RWPE2 (cell line): Measurements from ENCODE around the gene TPRA1.

Experiments used
- ATAC-seq: fragments of 200-7000 bp; cut with Tn5 transposase; 3 replicates; pipeline ENCODE4 v1.9.1; 2021; ENCODE audit warnings: low read depth
- DNase-seq: peaks from one replicate; pipeline ENCODE4 v3.0.0-alpha.2; 2020; ENCODE audit warnings: low spot score
- H3K27ac ChIP-seq: fragments of 450-650 bp; 2 replicates; pipeline ENCODE4 v1.5.1; 2017; ENCODE audit warnings: mild to moderate bottlenecking; ENCODE audit not compliant: poor library complexity, severe bottlenecking
- H3K27me3 ChIP-seq: fragments of 250-450 bp; sonication (Bioruptor Pico); 2 replicates; pipeline ENCODE4 v1.5.1; 2021; ENCODE audit warnings: mild to moderate bottlenecking, moderate library complexity; ENCODE audit not compliant: insufficient read depth, poor library complexity, severe bottlenecking
- H3K36me3 ChIP-seq: fragments of 250-450 bp; sonication (Bioruptor Pico); 2 replicates; pipeline ENCODE4 v1.5.1; 2020; ENCODE audit warnings: low read depth, mild to moderate bottlenecking, moderate library complexity
- H3K4me1 ChIP-seq: fragments of 250-450 bp; sonication (Bioruptor Pico); 2 replicates; pipeline ENCODE4 v1.5.1; 2021; ENCODE audit warnings: mild to moderate bottlenecking, moderate library complexity; ENCODE audit not compliant: insufficient read depth, poor library complexity, severe bottlenecking
- H3K4me3 ChIP-seq: fragments of 250-450 bp; sonication (Bioruptor Pico); 2 replicates; pipeline ENCODE4 v1.5.1; 2021; ENCODE audit warnings: mild to moderate bottlenecking, moderate library complexity; ENCODE audit not compliant: severe bottlenecking
- H3K9me3 ChIP-seq: fragments of 250-450 bp; sonication (Bioruptor Pico); 2 replicates; pipeline ENCODE4 v1.5.1; 2021; ENCODE audit warnings: mild to moderate bottlenecking, moderate library complexity; ENCODE audit not compliant: severe bottlenecking
- TF ChIP-seq, protein P1 (sequence below): fragments of 450-650 bp; IDR thresholded peaks from one replicate; pipeline ENCODE4 v1.5.1; 2017; ENCODE audit warnings: mild to moderate bottlenecking, moderate library complexity; ENCODE audit not compliant: poor library complexity, severe bottlenecking

Gene TPRA1

DNA sequence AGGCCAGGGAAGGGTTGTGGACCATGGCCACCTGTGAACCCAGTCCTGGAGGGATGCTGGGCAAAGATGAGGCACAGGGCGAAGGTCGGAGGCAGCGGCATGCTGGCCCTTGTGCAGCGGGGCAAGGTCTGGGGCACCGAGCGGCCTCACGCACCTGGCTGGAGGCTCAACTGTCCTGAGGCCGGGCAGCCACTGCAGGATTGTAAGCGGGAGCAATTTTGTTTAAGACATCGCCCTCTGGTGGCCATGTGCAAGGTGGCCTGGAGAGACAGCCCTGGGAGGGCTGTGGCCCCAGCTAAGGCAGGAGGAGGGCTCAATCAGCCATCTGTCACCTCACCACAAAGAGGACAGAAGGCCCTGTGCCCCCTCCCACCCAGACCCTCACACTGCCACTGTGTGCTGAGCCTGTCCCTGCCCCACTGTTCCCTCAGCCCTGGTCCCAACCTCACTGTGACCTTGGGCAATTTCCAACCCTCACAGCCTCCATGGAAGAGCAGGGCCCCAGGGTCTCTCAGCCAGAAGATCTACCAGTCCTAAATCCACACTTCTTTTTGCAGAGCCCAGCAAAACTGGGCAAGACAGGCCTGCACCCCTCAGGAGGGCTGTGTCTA, 46.2 kb downstream of the TPRA1 start:
- peak; percentile 84 for ATAC-seq

GRCh38 chr3:127543441-127543840, 47.1 kb downstream of the TPRA1 start:
- H3K9me3 ChIP-seq: no peaks in the 10 kb centered on the region
- no peaks in the 10 kb centered on the region for H3K36me3 ChIP-seq
- no peaks in the 10 kb centered on the region for H3K4me1 ChIP-seq
- DNase-seq (no peak), ATAC-seq (no peak)
- no peak overlapping the region for H3K27ac ChIP-seq
- H3K27me3 ChIP-seq: no peaks in the 10 kb centered on the region
- H3K4me3 ChIP-seq: no peak overlapping the region
- TF ChIP-seq, protein P1, sequence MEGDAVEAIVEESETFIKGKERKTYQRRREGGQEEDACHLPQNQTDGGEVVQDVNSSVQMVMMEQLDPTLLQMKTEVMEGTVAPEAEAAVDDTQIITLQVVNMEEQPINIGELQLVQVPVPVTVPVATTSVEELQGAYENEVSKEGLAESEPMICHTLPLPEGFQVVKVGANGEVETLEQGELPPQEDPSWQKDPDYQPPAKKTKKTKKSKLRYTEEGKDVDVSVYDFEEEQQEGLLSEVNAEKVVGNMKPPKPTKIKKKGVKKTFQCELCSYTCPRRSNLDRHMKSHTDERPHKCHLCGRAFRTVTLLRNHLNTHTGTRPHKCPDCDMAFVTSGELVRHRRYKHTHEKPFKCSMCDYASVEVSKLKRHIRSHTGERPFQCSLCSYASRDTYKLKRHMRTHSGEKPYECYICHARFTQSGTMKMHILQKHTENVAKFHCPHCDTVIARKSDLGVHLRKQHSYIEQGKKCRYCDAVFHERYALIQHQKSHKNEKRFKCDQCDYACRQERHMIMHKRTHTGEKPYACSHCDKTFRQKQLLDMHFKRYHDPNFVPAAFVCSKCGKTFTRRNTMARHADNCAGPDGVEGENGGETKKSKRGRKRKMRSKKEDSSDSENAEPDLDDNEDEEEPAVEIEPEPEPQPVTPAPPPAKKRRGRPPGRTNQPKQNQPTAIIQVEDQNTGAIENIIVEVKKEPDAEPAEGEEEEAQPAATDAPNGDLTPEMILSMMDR: no peak

More for the DNA sequence above, 46.2 kb downstream of the TPRA1 start:
- H3K4me3 ChIP-seq: no peak overlapping the region
- H3K36me3 ChIP-seq: no peaks in the 10 kb centered on the region
- no peak overlapping the region for H3K27ac ChIP-seq
- no peaks in the 10 kb centered on the region for H3K9me3 ChIP-seq
- H3K4me1 ChIP-seq: no peaks in the 10 kb centered on the region
- H3K27me3 ChIP-seq: no peaks in the 10 kb centered on the region
- DNase-seq: no peak
- TF ChIP-seq, protein P1: peak; percentile 82

GRCh38 chr3:127542441-127542952, 48.0 kb downstream of the TPRA1 start:
- TF ChIP-seq, protein P1: no peak
- no peak overlapping the region for H3K4me3 ChIP-seq
- H3K36me3 ChIP-seq: no peaks in the 10 kb centered on the region
- H3K9me3 ChIP-seq: no peaks in the 10 kb centered on the region
- H3K27me3 ChIP-seq: no peaks in the 10 kb centered on the region
- DNase-seq (no peak), ATAC-seq (no peak)
- no peak overlapping the region for H3K27ac ChIP-seq
- no peaks in the 10 kb centered on the region for H3K4me1 ChIP-seq

DNA sequence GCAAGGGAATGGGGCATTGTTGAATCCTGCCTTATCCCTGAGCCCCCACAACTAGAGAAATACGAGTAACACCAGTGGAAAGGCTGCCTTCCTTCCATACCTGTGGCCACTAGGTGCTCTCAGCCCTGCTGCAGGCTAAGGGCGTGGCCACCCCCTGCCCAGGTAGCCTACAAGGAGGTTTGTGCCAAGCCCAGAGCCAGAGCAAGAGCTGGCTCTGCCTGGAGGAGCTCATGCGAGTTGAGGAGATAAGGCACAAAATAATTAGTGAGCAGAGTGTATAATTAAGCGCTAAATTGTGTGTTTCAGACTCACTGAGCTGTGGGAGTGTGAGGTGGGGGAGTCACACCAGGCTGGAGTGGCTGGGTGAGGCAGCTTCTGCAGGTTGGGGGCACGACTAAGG, 49.2 kb downstream of the TPRA1 start:
- no peaks in the 10 kb centered on the region for H3K4me1 ChIP-seq
- TF ChIP-seq, protein P1: no peak
- no peak for ATAC-seq

DNA sequence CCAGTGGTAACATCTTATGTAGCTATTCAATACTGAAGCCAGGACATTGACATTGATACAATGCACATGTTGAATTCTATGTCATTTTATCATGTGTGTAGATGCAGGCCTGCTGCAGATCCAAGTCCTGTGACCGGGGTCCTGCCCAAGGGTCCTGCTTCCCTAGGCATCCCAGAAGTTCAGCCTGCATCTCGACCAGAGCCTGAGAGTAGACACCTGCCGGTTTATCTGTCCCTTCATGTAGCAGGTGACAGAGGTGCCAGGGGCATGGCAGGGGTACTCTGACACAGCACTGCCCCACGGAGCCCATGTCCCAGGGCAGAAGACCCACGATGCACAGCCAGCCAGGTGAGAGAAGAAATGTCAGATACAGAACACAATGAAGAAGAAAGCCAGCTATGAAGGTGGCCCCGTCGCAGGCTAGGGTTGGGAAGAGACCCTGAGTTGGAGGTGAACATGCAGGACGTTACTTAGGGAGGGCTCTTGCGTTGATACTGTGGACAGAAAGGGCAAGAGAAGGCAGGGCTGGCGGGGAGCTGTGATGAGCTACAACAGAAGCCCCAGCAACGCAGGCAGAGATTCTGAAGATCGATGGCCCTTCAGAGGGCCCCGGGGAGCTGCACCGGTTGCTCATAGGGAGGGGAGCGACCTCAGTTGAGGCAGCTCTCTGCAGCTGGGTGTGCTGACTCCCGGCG, 51.0 kb downstream of the TPRA1 start:
- H3K36me3 ChIP-seq: no peaks in the 10 kb centered on the region
- DNase-seq (no peak), ATAC-seq (no peak)
- no peaks in the 10 kb centered on the region for H3K4me1 ChIP-seq
- H3K27ac ChIP-seq: no peak overlapping the region
- TF ChIP-seq, protein P1: no peak
- no peaks in the 10 kb centered on the region for H3K9me3 ChIP-seq
- no peak overlapping the region for H3K4me3 ChIP-seq
- no peaks in the 10 kb centered on the region for H3K27me3 ChIP-seq

More for the DNA sequence above, 49.2 kb downstream of the TPRA1 start:
- Histone ChIP-seq H3K4me3 (no peak overlapping the region), H3K27me3 (no peaks in the 10 kb centered on the region), H3K36me3 (no peaks in the 10 kb centered on the region), H3K9me3 (no peaks in the 10 kb centered on the region), H3K27ac (no peak overlapping the region)
- no peak for DNase-seq
